ENCODE data around the gene KCNIP4.

The KCNIP4 gene

GRCh38 chr4:21849077-21849476 lies 99.5 kb downstream of the KCNIP4 start:
- no peak for DNase-seq (ENCODE audit: low read depth, low spot score)

GRCh38 chr4:21848021-21848420 lies 100.6 kb downstream of the KCNIP4 start:
- DNase-seq (ENCODE audit: low read depth, low spot score): no peak

GRCh38 chr4:21845663-21846062 lies 102.9 kb downstream of the KCNIP4 start:
- no peak for DNase-seq (ENCODE audit: low read depth, low spot score)

- DNase-seq (ENCODE audit: low read depth, low spot score): no peak
These were observed 112.9 kb downstream of the KCNIP4 start for GRCh38 chr4:21835712-21836111.

- no peak for DNase-seq (ENCODE audit: low read depth, low spot score)
These were observed 118.3 kb downstream of the KCNIP4 start for GRCh38 chr4:21830272-21830671.

GRCh38 chr4:21827575-21827974 lies 121.0 kb downstream of the KCNIP4 start:
- DNase-seq (ENCODE audit: low read depth, low spot score): no peak

GRCh38 chr4:21826071-21826470 lies 122.5 kb downstream of the KCNIP4 start:
- no peak for DNase-seq (ENCODE audit: low read depth, low spot score)

GRCh38 chr4:21819086-21819485 lies 129.5 kb downstream of the KCNIP4 start:
- DNase-seq (ENCODE audit: low read depth, low spot score): no peak

- no peak for DNase-seq (ENCODE audit: low read depth, low spot score)
These were observed 132.8 kb downstream of the KCNIP4 start for GRCh38 chr4:21815651-21816377.

- no peak for DNase-seq (ENCODE audit: low read depth, low spot score)
These were observed 137.0 kb downstream of the KCNIP4 start for GRCh38 chr4:21811565-21811964.

GRCh38 chr4:21806991-21807390 lies 141.6 kb downstream of the KCNIP4 start:
- DNase-seq (ENCODE audit: low read depth, low spot score): no peak

- no peak for DNase-seq (ENCODE audit: low read depth, low spot score)
These were observed 146.2 kb downstream of the KCNIP4 start for GRCh38 chr4:21802406-21802805.

- no peak for DNase-seq (ENCODE audit: low read depth, low spot score)
These were observed 146.7 kb downstream of the KCNIP4 start for GRCh38 chr4:21801661-21802385.

GRCh38 chr4:21795091-21795490 lies 153.5 kb downstream of the KCNIP4 start:
- DNase-seq (ENCODE audit: low read depth, low spot score): no peak

- no peak for DNase-seq (ENCODE audit: low read depth, low spot score)
These were observed 155.8 kb downstream of the KCNIP4 start for GRCh38 chr4:21792736-21793135.

GRCh38 chr4:21790438-21791029 lies 158.0 kb downstream of the KCNIP4 start:
- DNase-seq (ENCODE audit: low read depth, low spot score): no peak

GRCh38 chr4:21780148-21780547 lies 168.4 kb downstream of the KCNIP4 start:
- no peak for DNase-seq (ENCODE audit: low read depth, low spot score)

GRCh38 chr4:21778702-21779101 lies 169.9 kb downstream of the KCNIP4 start:
- no peak for DNase-seq (ENCODE audit: low read depth, low spot score)

GRCh38 chr4:21775703-21776102 lies 172.9 kb downstream of the KCNIP4 start:
- no peak for DNase-seq (ENCODE audit: low read depth, low spot score)

- DNase-seq (ENCODE audit: low read depth, low spot score): no peak
These were observed 179.0 kb downstream of the KCNIP4 start for GRCh38 chr4:21769404-21770147.

GRCh38 chr4:21768349-21769310 lies 179.9 kb downstream of the KCNIP4 start:
- DNase-seq (ENCODE audit: low read depth, low spot score): no peak
